Measurements from ENCODE around the gene POPDC3.

- no peak for TF ChIP-seq CTCF (conservative IDR thresholded peaks at IDR 0.05)
- no peak for TF ChIP-seq EZH2 (IDR thresholded peaks at IDR 0.05; ENCODE audit: low read depth)
Measured at GRCh38 chr6:105152880-105153279, 26.9 kb downstream of the POPDC3 start.

Measured in PC-9 (cell line).